H1 (cell line): ENCODE data around the gene CYP4F3. TPM values are rescaled to one million over a fixed set of nuclear protein-coding genes. Genes with fewer than 3 reads are reported as not detected.

Experiments used
- CTCF ChIA-PET: fragments of 300-600 bp; sonication (Branson Sonifier 250); formaldehyde crosslinking; loops from one replicate; lab custom pipeline; 2021; ENCODE audit not compliant: partially characterized antibody; lab: Charles Lee
- POLR2A ChIA-PET: fragments of 300-600 bp; sonication (Branson Sonifier 250); formaldehyde crosslinking; loops from one replicate; lab custom pipeline; 2021; ENCODE audit warnings: inconsistent platforms; ENCODE audit not compliant: partially characterized antibody; lab: Charles Lee
- DNase-seq, 2 experiments: peaks; one replicate each; pipeline versions ENCODE4 v3.0.0 to v3.0.0-alpha.2; 2010 to 2022; ENCODE audit warnings: low spot score in 2 of 2, low read depth in 1 of 2, mixed read lengths in 1 of 2
- FAIRE-seq: peaks from 2 replicates; lab custom pipeline; 2011; peaks lifted over from hg19 to GRCh38; lab: Jason Lieb, UNC
- H2AFZ ChIP-seq: 2 replicates; pipeline ENCODE4 v1.8.1; 2012; ENCODE audit warnings: low read length, inconsistent platforms
- H2AK5ac ChIP-seq: 2 replicates; pipeline ENCODE4 v1.6.1; 2013; ENCODE audit warnings: low read depth, low read length
- H2BK120ac ChIP-seq: replicated peaks from 2 replicates; pipeline ENCODE3; 2013; ENCODE audit warnings: low read depth, low read length, inconsistent platforms
- H2BK12ac ChIP-seq: 2 replicates; pipeline ENCODE4 v1.6.1; 2013; ENCODE audit warnings: low read depth, low read length
- H2BK15ac ChIP-seq: 2 replicates; pipeline ENCODE4 v1.6.1; 2013; ENCODE audit warnings: low read length
- H2BK20ac ChIP-seq: 2 replicates; pipeline ENCODE4 v1.6.1; 2013; ENCODE audit warnings: low read length
- H2BK5ac ChIP-seq: 2 replicates; pipeline ENCODE4 v1.6.1; 2013; ENCODE audit warnings: low read depth, low read length
- H3K14ac ChIP-seq: 2 replicates; pipeline ENCODE4 v1.6.1; 2013; ENCODE audit warnings: inconsistent platforms; ENCODE audit not compliant: insufficient read length
- H3K18ac ChIP-seq: 2 replicates; pipeline ENCODE4 v1.6.1; 2013; ENCODE audit warnings: low read length; ENCODE audit errors: extremely low read depth
- H3K23ac ChIP-seq: 2 replicates; pipeline ENCODE4 v1.6.1; 2013; ENCODE audit warnings: inconsistent platforms; ENCODE audit not compliant: insufficient read length
- H3K23me2 ChIP-seq: 2 replicates; pipeline ENCODE4 v1.6.1; 2013; ENCODE audit warnings: low read depth, low read length
- H3K27ac ChIP-seq: 2 replicates; pipeline ENCODE4 v1.6.1; 2011; ENCODE audit warnings: low read depth, low read length, inconsistent platforms
- H3K27me3 ChIP-seq, 4 experiments: replicated peaks in 1 of 4; 1 replicate in 1 of 4; 2 replicates in 3 of 4; pipeline versions ENCODE4 v1.6.1 to v1.8.1; 2011 to 2013; ENCODE audit warnings: low read length in 3 of 4, mild to moderate bottlenecking in 3 of 4, inconsistent platforms in 2 of 4, mixed read lengths in 2 of 4, moderate library complexity in 1 of 4; ENCODE audit not compliant: control insufficient read depth in 3 of 4, insufficient read depth in 3 of 4; ENCODE audit errors: extremely low read depth in 1 of 4
- H3K36me3 ChIP-seq, 4 experiments: 2 replicates each; pipeline versions ENCODE4 v1.6.1 to v1.8.1; 2011 to 2013; ENCODE audit warnings: mild to moderate bottlenecking in 4 of 4, low read length in 3 of 4, moderate library complexity in 2 of 4, control low read depth in 1 of 4, inconsistent platforms in 1 of 4; ENCODE audit not compliant: insufficient read depth in 4 of 4, control insufficient read depth in 2 of 4
- H3K4ac ChIP-seq: replicated peaks from 2 replicates; pipeline ENCODE3; 2013; ENCODE audit warnings: low read length, low read depth, mixed read lengths, inconsistent platforms; ENCODE audit not compliant: insufficient read length
- H3K4me1 ChIP-seq, 4 experiments: replicated peaks in 1 of 4; 1 replicate in 1 of 4; 2 replicates in 3 of 4; pipeline versions ENCODE4 v1.6.1 to v1.8.1; 2011 to 2013; ENCODE audit warnings: low read length in 3 of 4, inconsistent platforms in 2 of 4, mixed read lengths in 1 of 4; ENCODE audit not compliant: insufficient read depth in 4 of 4, control insufficient read depth in 3 of 4
- H3K4me2 ChIP-seq, 2 experiments: 2 replicates each; pipeline versions ENCODE4 v1.6.1 to v1.8.1; 2011 to 2013; ENCODE audit warnings: low read depth in 2 of 2, low read length in 2 of 2, control low read depth in 1 of 2, inconsistent platforms in 1 of 2, mild to moderate bottlenecking in 1 of 2; ENCODE audit not compliant: insufficient read depth in 1 of 2
- H3K4me3 ChIP-seq, 4 experiments: fragments of 200-600, 300-600 bp in 1 of 4; sonication (generic), shearing (Covaris generic), sonication (Bioruptor Twin) in 1 of 4; 2 replicates each; pipeline versions ENCODE4 v1.5.1 to v1.8.1; 2011 to 2016; ENCODE audit warnings: low read length in 4 of 4, low read depth in 3 of 4, control low read depth in 2 of 4, inconsistent platforms in 2 of 4, mild to moderate bottlenecking in 2 of 4, mixed read lengths in 1 of 4, moderate library complexity in 1 of 4; ENCODE audit not compliant: insufficient read depth in 2 of 4; ENCODE audit errors: extremely low read depth in 1 of 4
- H3K56ac ChIP-seq: replicated peaks from 2 replicates; pipeline ENCODE3; 2013; ENCODE audit warnings: low read depth, mild to moderate bottlenecking, mixed read lengths, low read length, inconsistent platforms; ENCODE audit not compliant: insufficient read length
- H3K79me1 ChIP-seq: 2 replicates; pipeline ENCODE4 v1.6.1; 2013; ENCODE audit warnings: low read depth, low read length, control low read depth
- H3K79me2 ChIP-seq, 2 experiments: 2 replicates each; pipeline versions ENCODE4 v1.6.1 to v1.8.1; 2012 to 2013; ENCODE audit warnings: low read length in 2 of 2, mild to moderate bottlenecking in 2 of 2, inconsistent platforms in 1 of 2; ENCODE audit not compliant: insufficient read depth in 2 of 2, control insufficient read depth in 1 of 2
- H3K9ac ChIP-seq, 4 experiments: replicated peaks in 1 of 4; 1 replicate in 1 of 4; 2 replicates in 3 of 4; pipeline versions ENCODE4 v1.6.1 to v1.8.1; 2011 to 2013; ENCODE audit warnings: low read depth in 3 of 4, low read length in 3 of 4, control low read depth in 2 of 4, mild to moderate bottlenecking in 2 of 4, moderate library complexity in 2 of 4, inconsistent platforms in 1 of 4; ENCODE audit errors: extremely low read depth in 1 of 4
- H3K9me3 ChIP-seq, 2 experiments: 2 replicates each; pipeline versions ENCODE4 v1.6.1 to v1.8.1; 2012 to 2013; ENCODE audit warnings: mild to moderate bottlenecking in 2 of 2, moderate library complexity in 2 of 2, control low read depth in 1 of 2, inconsistent platforms in 1 of 2, low read depth in 1 of 2, low read length in 1 of 2, mixed read lengths in 1 of 2; ENCODE audit not compliant: insufficient read depth in 2 of 2
- H4K20me1 ChIP-seq, 2 experiments: replicated peaks in 1 of 2; 2 replicates each; pipeline versions ENCODE3 to v1.8.1; 2011 to 2013; ENCODE audit warnings: inconsistent platforms in 2 of 2, low read length in 2 of 2, mild to moderate bottlenecking in 1 of 2; ENCODE audit not compliant: insufficient read depth in 2 of 2, control insufficient read depth in 1 of 2
- H4K5ac ChIP-seq: 2 replicates; pipeline ENCODE4 v1.6.1; 2013; ENCODE audit warnings: low read length, low read depth, mixed read lengths, inconsistent platforms; ENCODE audit not compliant: insufficient read length
- H4K8ac ChIP-seq: 2 replicates; pipeline ENCODE4 v1.8.0; 2013; ENCODE audit warnings: mild to moderate bottlenecking, moderate library complexity, low read length, inconsistent platforms; ENCODE audit not compliant: insufficient read depth; ENCODE audit errors: extremely low read depth
- H4K91ac ChIP-seq: replicated peaks from 2 replicates; pipeline ENCODE3; 2013; ENCODE audit warnings: low read length, mixed read lengths, inconsistent platforms; ENCODE audit not compliant: insufficient read length
- CBX5 ChIP-seq: fragments of 300-800, 300-1000 bp; sonication (generic); IDR thresholded peaks from 2 replicates; pipeline ENCODE4 v1.7.1; 2016; ENCODE audit warnings: antibody characterized with exemption, low read length, low read depth
- EZH2 ChIP-seq: fragments of 200-600 bp; sonication (generic); IDR thresholded peaks from 2 replicates; pipeline ENCODE4 v1.7.1; 2012; ENCODE audit warnings: low read depth, mild to moderate bottlenecking, moderate library complexity, low read length, inconsistent platforms; ENCODE audit not compliant: severe bottlenecking
- SIRT6 ChIP-seq: IDR thresholded peaks from one replicate; pipeline ENCODE4 v1.7.1; 2012; ENCODE audit warnings: low read length, inconsistent platforms
- WGBS, 2 experiments: shearing (Covaris generic) in 1 of 2; methylation state at CpG; one replicate each; pipeline versions ENCODE4 v1.1.6 to v1.1.7; 2013 to 2015; ENCODE audit warnings: low lambda C conversion rate in 2 of 2, mixed read lengths in 2 of 2, inconsistent platforms in 1 of 2, low coverage in 1 of 2, missing lambda C conversion rate in 1 of 2; ENCODE audit not compliant: insufficient replicate concordance in 2 of 2, insufficient coverage in 1 of 2, insufficient read length in 1 of 2; ENCODE audit errors: extremely low coverage in 1 of 2, missing lambda C conversion rate in 1 of 2; 5-methylcytosine and 5-hydroxymethylcytosine counted together
- polyA plus RNA-seq, 7 experiments: library from polyadenylated mRNA; depleted of rRNA in 3 of 7; stranded (reverse) in 5 of 7; unstranded in 2 of 7; fragments of >200 nt in 5 of 7; fragments of 200-250 nt in 2 of 7; gene quantifications; 1 replicate in 5 of 7; 2 replicates in 1 of 7; 4 replicates in 1 of 7; pipeline versions ENCODE4 v1.2.1 to v1.2.3, GENCODE V29; 2011 to 2013; ENCODE audit warnings: missing spikeins in 2 of 7, mixed read lengths in 2 of 7
- total RNA-seq: library from RNA; stranded (reverse); fragmentation: NEBNext Ultra II Directional; extraction: Animal tissue kit (Norgen Biotek cat#: 25700); gene quantifications from 2 replicates; pipeline ENCODE4 v1.2.1, GENCODE V29; 2021

The CYP4F3 gene
- total and polyA plus RNA-seq, 2 of the 8 experiments (the other 6 are each of a cell fraction or from before 2014, with no cell fraction given) = not detected

- Histone ChIP-seq H3K18ac (no peak overlapping the region), H2BK15ac (no peak overlapping the region), H3K36me3 (no peaks in the 10 kb centered on the region), H4K91ac (no peak overlapping the region), H3K79me2 (no peaks in the 10 kb centered on the region), H3K79me1 (no peaks in the 10 kb centered on the region), H3K56ac (no peak overlapping the region), H3K27me3 (no peaks in the 10 kb centered on the region), H3K4me3 (no peak overlapping the region), H2BK5ac (no peak overlapping the region), H3K23ac (no peak overlapping the region), H4K5ac (no peak overlapping the region), H3K9ac (no peak overlapping the region), H4K20me1 (no peaks in the 10 kb centered on the region), H3K4me2 (no peak overlapping the region), H3K27ac (no peak overlapping the region), H3K4me1 (no peaks in the 10 kb centered on the region), H2BK20ac (no peak overlapping the region), H2BK12ac (no peak overlapping the region), H3K23me2 (no peaks in the 10 kb centered on the region)
- CTCF ChIA-PET = no interaction called here
- POLR2A ChIA-PET = no interaction called here
- 74% methylated on average over 3 of the region's 3 CpGs; no CpG with 5 or more reads in 1 of the 2 experiments for WGBS, 2 experiments
- FAIRE-seq = no peak
- TF ChIP-seq SIRT6 (no peak), EZH2 (no peak), CBX5 (no peak)
- TF ChIP-seq, all 59 proteins: peak for 0
- H3K14ac ChIP-seq = no peak overlapping the region
- H2AK5ac ChIP-seq = no peak overlapping the region
- H3K9me3 ChIP-seq = peaks cover 43 to 67% of the 10 kb centered on the region in 2 experiments
- DNase-seq = no peak
- H2BK120ac ChIP-seq = no peak overlapping the region
- no peak overlapping the region for H2AFZ ChIP-seq
- no peak overlapping the region for H3K4ac ChIP-seq
- H4K8ac ChIP-seq = no peak overlapping the region
Measured at GRCh38 chr19:15651791-15652190, 11.1 kb downstream of the CYP4F3 start.
